HG03175 (cell line): ENCODE results near the gene PSIP1.
"Not testable (repeated sequence)": the region's sequence is repeated elsewhere in the genome, so short reads cannot be mapped to it uniquely, and the experiment has no call there.

Source experiments
- ATAC-seq: cut with Tn5 transposase; IDR thresholded peaks from one replicate; pipeline ENCODE4 v1.9.1; 2021; ENCODE audit warnings: mild to moderate bottlenecking, moderate library complexity; ENCODE audit not compliant: unreplicated experiment

Gene PSIP1

GRCh38 chr9:15438891-15439290 lies 71.9 kb downstream of the PSIP1 start:
- ATAC-seq = no peak

- ATAC-seq = no peak
Observed at GRCh38 chr9:15433661-15434060, 77.1 kb downstream of the PSIP1 start.

DNA sequence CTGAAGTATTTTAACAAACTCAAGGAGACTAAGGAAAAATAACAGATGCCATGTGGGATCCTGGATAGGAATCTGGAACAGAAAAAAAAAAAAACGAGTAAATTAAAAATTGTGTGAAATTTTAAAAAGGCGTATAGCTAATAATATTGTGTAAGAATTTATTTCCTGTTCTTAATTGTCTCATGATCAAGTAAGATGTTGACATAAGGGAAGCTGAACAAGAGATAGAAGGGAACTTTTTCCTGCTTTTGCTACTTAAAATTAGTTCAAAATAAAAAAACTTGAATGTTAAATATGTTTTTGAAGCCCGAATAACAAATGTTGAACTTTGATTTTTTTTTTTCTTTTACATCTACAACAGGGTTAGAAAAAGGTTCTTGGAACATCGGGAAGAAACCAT lies 77.6 kb downstream of the PSIP1 start:
- ATAC-seq = no peak

GRCh38 chr9:15430920-15431844 lies 79.6 kb downstream of the PSIP1 start:
- ATAC-seq = no peak

DNA sequence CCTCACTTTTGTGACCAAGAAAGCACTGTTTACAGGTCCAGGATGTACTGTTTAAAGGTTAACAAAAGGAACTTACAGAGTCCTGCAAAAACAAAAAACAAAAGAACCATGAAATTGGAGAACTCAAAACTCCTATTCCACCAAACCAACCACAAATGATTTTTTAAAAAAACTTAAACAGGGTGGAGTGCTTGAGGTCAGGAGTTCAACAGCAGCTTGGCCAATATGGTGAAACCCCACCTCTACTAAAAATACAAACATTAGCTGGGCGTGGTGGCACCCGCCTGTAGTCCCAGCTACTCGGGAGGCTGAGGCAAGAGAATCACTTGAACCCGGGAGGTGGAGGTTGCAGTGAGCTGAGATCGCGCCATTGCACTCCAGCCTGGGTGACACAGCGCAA lies 83.1 kb downstream of the PSIP1 start:
- not testable (repeated sequence) for ATAC-seq

DNA sequence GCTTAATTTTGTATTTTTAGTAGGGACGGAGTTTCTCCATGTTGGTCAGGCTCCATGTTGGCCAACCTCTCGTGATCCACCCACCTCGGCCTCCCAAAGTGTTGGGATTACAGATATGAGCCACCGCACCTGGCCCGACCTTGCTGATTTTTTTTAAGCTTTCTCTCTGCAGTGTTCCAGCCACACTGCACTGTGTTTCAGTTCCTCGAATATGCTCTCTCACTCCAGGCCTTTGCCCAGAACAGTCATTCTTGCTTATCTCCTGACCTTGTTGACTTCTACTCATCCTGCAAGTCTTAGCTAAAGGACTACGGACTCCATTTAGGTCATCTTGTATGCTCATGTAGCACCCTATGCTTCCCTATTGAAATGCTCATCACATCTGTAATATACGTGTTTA lies 84.8 kb downstream of the PSIP1 start:
- ATAC-seq = no peak

DNA sequence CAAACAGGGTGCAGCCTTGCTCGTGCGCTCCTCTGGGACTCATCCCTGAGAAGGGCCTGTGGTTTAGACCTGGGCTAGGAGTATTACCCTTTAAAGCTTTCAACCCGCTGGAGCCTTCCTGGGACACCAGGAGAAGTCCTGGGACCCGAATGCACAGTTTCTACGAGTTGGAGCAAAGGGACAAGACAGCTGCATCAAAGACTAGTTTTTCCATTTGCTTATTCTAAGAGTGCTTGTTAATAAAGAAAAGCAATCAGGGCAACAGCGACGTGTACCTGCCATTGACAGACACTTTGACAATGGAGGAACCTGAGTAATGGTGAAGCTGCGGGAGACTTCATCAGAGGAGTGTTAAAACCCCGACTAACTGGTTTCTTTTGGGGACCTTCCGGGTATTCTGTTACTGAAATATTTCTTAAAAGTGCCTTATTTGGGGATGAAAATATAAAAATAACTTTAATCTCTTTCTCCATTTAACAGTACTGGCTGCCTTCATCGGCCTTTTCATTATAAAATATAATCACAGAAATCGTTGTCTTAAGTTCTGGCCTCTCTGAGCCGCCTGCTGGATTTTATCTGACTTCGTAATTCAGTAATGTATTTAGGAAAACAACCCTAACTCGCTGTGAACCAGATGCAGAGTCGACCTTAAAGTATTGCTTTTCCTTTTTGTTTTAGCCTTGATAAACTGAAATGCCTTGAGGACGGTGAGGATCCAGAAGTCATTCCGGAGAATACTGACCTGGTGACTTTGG lies 87.4 kb downstream of the PSIP1 start:
- peak; percentile 14 for ATAC-seq

- ATAC-seq = peak; percentile 98
Observed at GRCh38 chr9:15422372-15423230, 88.2 kb downstream of the PSIP1 start, which contains the start of gene SNAPC3. SNAPC3 (plus strand) TSS chr9:15422876; CDS start chr9:15422880, 4 bp downstream.

DNA sequence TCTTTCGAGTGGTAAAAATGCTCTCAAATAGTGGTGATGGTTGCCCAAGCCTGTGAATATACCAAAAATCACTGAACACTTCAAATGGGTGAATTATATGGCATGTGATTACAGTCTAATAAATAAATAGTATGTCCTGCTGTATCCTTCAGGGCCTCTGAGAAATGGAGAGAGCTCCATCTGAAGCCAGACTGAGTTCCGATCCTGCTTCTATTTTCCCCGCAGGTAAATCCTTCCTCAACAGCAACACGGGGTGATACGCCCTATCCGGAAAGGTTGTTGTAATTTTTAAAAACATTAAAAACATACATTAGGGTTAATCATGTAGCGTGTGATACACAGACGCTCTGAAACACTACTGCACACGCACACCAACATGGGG lies 88.8 kb downstream of the PSIP1 start:
- no peak for ATAC-seq

GRCh38 chr9:15421532-15421931 lies 89.2 kb downstream of the PSIP1 start:
- ATAC-seq = no peak

- no peak for ATAC-seq
Observed at GRCh38 chr9:15420796-15421195, 90.0 kb downstream of the PSIP1 start.

DNA sequence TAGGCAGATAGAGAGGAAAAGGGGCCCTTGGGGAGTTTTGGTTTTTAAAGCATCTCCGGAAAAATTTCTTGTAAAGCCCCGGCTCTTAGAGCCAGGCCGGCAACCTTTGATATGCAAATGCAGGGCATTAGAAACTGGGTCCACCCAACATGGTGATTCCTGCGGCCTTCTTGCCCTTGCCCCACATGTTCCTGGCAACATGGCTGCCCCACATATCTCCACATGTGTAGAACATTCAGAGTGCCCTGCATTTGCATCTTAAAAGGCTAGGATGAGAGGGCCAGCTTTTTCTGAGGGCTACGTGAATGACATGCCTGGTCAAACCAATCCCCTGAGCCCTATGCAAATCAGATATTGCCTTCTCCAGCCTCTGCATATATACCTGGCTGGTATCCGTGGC lies 93.1 kb downstream of the PSIP1 start:
- no peak for ATAC-seq

GRCh38 chr9:15416880-15417279 lies 93.9 kb downstream of the PSIP1 start:
- ATAC-seq = peak; percentile 50
